ENCODE measurements around the gene ACRBP.

Gene ACRBP

DNA sequence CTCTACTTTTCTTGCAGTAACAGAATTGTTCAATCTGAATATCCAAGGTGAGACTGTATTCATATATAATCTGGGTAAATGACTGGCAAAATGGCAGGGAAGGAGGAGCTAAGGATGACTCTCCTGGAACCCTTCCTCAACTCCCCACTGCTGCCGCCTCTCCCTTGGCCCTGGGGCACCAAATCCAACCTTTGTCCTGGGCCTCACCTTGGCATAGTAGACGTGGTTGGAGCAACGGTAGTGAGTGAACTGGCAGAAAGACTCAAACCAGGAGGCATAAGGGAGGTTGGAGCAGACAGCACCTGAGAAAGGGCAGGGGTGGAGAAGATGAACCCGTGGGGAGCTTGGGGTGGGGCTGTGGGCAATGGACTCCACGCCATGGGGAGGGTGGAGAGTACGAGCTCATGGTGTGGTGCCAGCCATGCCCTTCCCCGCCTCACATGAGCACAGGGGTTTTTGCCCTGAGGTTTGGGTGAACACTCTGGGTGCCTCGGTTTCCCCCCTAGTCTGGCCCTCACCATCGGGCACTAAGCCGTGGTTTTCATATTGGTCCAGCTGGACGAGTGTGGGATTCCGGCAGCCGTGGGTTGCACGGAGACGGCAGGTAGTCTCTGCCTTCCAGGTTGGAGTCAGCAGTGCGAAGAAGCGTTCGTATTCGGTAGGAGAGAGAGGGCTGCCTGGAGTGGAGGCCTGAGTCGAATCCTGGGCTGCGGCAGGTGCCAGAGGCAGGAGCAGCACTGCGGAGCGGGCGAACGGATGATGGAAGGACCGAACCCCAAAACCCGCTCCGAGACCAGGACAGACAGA, 753 bp downstream of the ACRBP start:
- no peak for DNase-seq (ENCODE audit: low read depth in 2 of 2)

DNA sequence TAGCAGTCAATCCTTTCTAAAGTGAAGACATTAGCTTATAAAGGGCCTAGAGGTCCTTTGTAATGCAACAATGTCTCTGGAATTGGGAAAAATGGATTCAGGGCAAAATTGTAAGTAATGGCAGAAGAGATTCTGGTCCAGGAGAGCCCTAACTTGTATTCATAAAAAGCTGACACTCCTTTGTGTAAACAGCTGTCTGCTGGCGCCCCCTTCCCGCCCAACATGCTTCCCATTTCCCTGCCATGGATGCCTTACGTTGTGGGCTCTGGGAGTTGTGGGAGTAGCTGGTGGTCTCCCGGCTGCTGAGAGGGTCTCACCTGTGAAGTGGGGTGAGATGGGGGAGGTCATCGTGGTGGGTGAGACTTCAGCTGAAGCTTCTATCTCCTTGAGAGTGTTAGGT, 2.3 kb downstream of the ACRBP start:
- no peak for DNase-seq (ENCODE audit: low read depth in 2 of 2)

DNA sequence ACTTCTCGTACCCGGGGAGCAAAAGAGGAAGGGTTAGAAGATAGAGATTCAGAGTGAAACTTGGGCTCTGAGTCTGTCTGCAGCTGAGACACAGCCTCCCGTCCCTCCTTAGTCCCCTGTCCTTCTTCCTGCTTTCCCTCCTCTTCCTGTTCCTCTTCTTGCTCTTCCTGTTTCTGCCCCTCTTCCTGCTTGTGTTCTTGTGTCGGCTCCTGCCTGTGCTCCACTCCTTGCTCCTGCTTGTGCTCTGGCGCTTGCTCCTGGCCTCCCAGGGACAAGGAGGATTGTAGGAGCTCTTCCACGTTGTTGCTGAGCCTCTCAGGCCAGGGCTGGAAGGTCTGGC, 3.0 kb downstream of the ACRBP start:
- DNase-seq (ENCODE audit: low read depth in 2 of 2): no peak

GRCh38 chr12:6643569-6644256, 3.5 kb downstream of the ACRBP start:
- DNase-seq (ENCODE audit: low read depth in 2 of 2): no peak

DNA sequence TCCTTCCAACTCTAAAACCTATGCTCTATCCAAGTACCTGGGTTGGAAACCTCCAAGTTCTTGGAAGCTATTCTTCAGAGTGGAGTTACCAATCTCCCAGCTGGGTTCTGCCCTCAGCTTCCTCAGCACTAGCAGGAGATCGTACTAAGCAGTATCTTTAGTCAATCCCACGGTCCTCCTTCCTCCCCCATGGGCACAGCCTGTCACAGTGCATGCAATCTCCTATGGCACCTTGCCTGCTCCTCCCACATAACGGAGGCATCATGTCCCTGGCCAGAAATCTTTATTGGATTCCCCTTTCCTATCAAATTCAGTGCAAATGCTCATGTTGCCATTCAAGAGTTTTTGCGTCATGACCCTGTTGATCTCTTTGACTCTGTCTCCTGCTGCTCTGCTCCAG, 6.1 kb downstream of the ACRBP start:
- no peak for DNase-seq (ENCODE audit: low read depth in 2 of 2)

- no peak for DNase-seq (ENCODE audit: low read depth in 2 of 2)
Observed at GRCh38 chr12:6640497-6640896, 6.7 kb downstream of the ACRBP start.

DNA sequence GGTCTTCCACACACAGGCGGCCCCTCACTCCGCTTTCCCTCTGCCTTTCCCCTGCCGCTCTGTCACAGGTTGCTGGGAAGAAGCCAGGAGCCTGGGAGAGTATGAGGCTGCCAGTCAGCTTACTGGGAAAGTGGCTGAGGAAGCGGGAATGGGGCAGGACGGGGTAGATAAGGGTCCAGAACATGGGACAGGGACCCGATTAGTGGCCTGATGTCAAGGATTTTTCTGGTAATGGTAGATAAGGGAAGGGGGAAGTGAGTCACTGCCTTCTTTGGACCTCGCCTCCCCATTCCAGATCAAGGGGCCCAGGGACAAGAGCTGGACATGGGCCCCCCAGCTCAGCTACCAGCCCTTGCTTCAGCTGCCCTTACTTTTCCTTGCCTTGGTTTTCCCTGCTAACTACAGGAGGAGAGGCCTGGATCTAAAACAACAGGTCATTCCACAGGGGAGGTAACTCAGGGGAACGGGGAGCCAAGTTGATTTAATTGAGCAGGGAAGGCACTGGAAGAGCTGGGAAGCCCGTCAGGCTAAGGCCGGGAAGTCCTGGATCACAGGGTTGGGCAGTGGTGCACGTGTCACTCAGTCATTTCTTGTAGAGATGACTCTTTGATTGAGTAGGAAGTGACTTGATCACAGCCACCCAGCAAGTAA, 8.0 kb downstream of the ACRBP start:
- DNase-seq (ENCODE audit: low read depth in 2 of 2): no peak

GRCh38 chr12:6638305-6638704, 8.9 kb downstream of the ACRBP start:
- no peak for DNase-seq (ENCODE audit: low read depth in 2 of 2)

- no peak for DNase-seq (ENCODE audit: low read depth in 2 of 2)
Observed at GRCh38 chr12:6635856-6636531, 11.2 kb downstream of the ACRBP start, which contains the start of gene LPAR5. LPAR5 (minus strand) TSS chr12:6635959; CDS start chr12:6621248, 14,711 bp downstream.

DNA sequence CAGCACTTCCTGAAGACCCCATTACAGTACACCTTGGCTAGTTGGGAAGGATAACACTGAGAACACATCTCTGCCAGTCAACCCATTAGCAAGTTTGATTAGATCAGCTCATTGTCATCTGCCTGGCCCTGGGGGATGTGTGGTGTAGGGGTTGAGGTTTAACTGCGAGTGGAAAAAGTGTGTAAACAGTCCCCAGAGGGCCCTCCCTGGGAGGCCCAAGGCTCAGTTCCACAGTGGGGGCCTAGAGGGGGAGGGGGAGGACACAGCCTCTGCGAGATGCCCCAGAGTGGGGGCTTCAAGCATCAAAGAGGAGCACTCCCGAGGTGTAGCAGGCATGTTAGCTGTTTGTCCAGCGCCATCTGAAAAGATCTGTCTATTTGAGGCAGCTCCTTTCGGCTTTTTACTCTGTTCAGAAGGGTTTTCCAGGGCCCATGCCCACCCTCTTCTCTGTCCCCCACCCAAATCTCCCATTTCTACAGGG, 11.8 kb downstream of the ACRBP start:
- DNase-seq (ENCODE audit: low read depth in 2 of 2): no peak

- DNase-seq (ENCODE audit: low read depth in 2 of 2): no peak
Observed at GRCh38 chr12:6632026-6632983, 14.9 kb downstream of the ACRBP start.

GRCh38 chr12:6631549-6631961, 15.7 kb downstream of the ACRBP start:
- DNase-seq (ENCODE audit: low read depth in 2 of 2): no peak

- no peak for DNase-seq (ENCODE audit: low read depth in 2 of 2)
Observed at GRCh38 chr12:6630736-6631135, 16.5 kb downstream of the ACRBP start.

GRCh38 chr12:6627616-6628015, 19.6 kb downstream of the ACRBP start:
- DNase-seq (ENCODE audit: low read depth in 2 of 2): no peak

- no peak for DNase-seq (ENCODE audit: low read depth in 2 of 2)
Observed at GRCh38 chr12:6626654-6627283, 20.5 kb downstream of the ACRBP start.

GRCh38 chr12:6620885-6621274, 26.4 kb downstream of the ACRBP start:
- DNase-seq (ENCODE audit: low read depth in 2 of 2): no peak

DNA sequence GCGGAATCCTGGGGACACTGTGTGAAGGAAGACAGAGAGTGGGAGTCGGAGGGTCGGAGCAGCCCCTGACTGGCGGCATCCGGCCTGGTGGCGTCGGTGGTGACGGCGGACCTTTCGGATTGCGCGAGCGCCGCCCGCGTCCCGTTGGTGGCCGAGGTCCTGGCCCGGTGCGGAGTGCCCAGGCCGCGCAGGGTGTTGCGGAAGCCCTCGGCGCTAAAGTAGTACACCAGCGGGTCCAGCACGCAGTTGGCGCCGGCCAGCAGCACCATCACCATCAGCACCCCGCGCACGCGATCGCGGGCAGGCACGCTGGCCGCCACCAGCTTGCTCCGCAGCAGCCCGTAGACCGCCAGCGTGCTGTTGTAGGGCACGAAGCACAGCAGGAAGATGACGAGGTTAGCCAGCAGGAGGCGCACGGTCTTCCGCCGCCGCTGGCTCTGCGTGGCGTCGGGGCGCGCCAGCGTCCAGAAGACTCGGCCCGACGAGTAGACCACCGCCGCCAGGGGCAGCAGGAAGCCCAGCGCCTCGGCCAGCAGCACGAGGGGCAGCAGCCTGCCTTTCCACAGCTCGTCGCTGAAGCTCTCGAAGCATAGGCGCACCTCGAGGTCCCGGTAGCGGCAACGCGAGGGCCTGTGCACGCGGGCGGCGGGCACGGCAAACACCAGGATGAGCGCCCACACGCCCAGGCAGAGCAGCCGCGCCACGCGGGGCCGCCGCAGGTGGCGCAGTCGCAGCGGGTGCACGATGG, 26.9 kb downstream of the ACRBP start:
- peak in 1 of 2 donors; percentile 51 for DNase-seq (ENCODE audit: low read depth in 2 of 2)

DNA sequence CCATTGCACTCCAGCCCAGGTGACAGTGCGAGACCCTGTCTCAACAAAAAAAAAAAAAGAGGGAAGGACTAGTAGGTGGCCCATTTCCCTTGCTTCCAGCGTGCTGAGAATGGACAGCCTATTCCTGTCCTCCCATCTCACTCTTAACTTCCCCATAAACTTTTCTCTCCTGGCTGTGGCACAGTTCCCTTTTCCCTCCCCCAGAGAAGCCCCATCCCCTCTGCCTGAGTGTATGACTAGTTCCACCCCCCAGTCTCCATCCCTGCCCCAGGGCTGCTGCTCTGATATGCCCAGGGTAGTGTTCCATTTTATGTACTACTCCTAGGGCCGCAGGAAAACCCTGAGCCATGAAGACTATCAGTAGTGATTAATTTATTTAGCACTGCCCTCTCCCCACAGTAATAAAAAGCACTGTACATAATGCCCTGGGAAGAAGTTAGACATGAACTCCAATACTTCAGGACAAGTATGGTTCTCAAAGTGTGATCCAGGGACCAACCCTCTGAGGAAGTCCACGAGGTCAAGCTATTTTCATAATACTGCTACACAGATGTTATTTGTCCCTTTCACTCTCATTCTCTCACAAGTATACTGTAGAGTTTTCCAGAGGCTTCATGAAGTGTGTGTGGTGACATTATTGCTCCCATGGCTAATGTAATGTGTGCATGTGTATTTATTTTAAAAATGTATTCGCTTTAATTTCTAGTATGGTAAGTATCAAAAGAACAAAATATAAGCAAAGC, 28.6 kb downstream of the ACRBP start:
- DNase-seq (ENCODE audit: low read depth in 2 of 2): no peak

DNA sequence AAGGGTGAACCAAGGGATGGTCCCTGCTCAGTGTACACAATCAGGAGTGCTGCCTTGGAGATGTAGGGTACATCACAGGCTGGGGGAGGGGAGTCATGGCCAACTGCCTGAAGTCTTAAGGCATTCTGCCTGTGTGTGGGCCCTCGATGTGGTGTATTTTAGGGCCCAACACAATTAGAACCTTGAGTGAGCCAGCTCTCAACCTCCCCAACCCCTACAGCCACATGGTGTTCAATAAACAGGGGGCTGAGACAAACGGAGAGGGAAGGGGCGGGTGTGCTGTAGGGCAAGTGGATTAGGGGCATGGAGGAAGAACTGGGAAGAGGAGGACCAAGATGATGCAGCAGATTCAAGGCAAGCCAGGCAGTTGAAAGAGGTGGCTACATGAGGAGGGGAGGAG, 31.4 kb downstream of the ACRBP start:
- DNase-seq (ENCODE audit: low read depth in 2 of 2): no peak

Measured in stimulated activated CD4-positive, alpha-beta T cell treated with anti-CD3 and anti-CD28 coated beads, Interleukin-1b, Interleukin-23, amount 100 ng/mL, for 4 hours (primary cell).